SK-N-MC (cell line): ENCODE results near the gene TMEM213.

ENCODE experiments used
- EZH2 ChIP-seq: fragments of 200-600 bp; sonication (generic); IDR thresholded peaks from one replicate; pipeline ENCODE4 v1.6.1; 2017; ENCODE audit warnings: antibody characterized with exemption
- FOXP2 ChIP-seq: optimal IDR thresholded peaks from 2 replicates; pipeline ENCODE3; 2011; ENCODE audit warnings: mild to moderate bottlenecking, moderate library complexity; ENCODE audit not compliant: insufficient read depth; ENCODE audit errors: extremely low read length, control extremely low read depth
- POLR2AphosphoS5 ChIP-seq: IDR thresholded peaks from 2 replicates; pipeline ENCODE4 v1.6.1; 2012; ENCODE audit warnings: mild to moderate bottlenecking, low read depth, low read length, borderline replicate concordance

DNA sequence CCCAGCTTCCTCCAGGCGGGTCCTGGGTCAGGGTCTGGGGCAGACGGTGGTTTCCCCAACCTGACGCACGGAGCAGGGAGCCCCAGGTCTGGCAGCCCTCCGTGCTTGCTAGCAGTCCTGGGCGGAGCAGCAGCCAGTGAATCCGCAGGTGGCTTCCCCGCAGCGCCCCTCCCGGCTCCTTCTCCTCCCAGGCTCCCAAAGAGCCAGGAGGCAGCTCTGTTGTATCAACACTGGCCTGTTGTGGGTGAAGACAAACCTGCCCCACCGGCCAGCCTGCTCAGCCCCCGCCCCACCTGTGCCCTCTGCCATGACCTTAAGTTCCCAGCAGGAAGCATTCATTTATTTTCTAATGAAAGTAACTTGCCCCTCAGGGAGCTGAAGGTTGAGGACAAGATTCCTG is 24.0 kb upstream of the TMEM213 start:
- no peak for TF ChIP-seq POLR2AphosphoS5
- no peak for TF ChIP-seq EZH2
- no peak for TF ChIP-seq FOXP2
